HuH-7 (cell line): ENCODE measurements around the gene VPS11.
"Not testable (repeated sequence)": the region's sequence is repeated elsewhere in the genome, so short reads cannot be mapped to it uniquely, and the experiment has no call there.

Source experiments
- DNase-seq: peaks from one replicate; pipeline ENCODE4 v3.0.0; 2011; ENCODE audit warnings: low spot score

Gene VPS11

GRCh38 chr11:119067371-119068222 lies at the start of gene VPS11:
Gene VPS11, plus strand, starts transcription at chr11:119067818. Its CDS starts 6 bp downstream, at chr11:119067824.
- DNase-seq, result peak; percentile 98

GRCh38 chr11:119018074-119018938 lies 49.3 kb upstream of the VPS11 start, which contains the start of the genes RPS25 and TRAPPC4:
Gene RPS25, minus strand, starts transcription at chr11:119018343. Its CDS starts 59 bp downstream, at chr11:119018284.
Gene TRAPPC4, plus strand, starts transcription at chr11:119018766. Its CDS starts 30 bp downstream, at chr11:119018796.
- DNase-seq, result peak; percentile 89

GRCh38 chr11:119019996-119020395 lies 47.6 kb upstream of the VPS11 start:
- DNase-seq, result no peak

GRCh38 chr11:119021631-119022030 lies 46.0 kb upstream of the VPS11 start:
- DNase-seq, result no peak

- no peak for DNase-seq
Measured at GRCh38 chr11:119023741-119024140, 43.9 kb upstream of the VPS11 start.

GRCh38 chr11:119024430-119025098 lies 43.1 kb upstream of the VPS11 start:
- DNase-seq, result no peak

- DNase-seq, result no peak
Measured at GRCh38 chr11:119025099-119025473, 42.5 kb upstream of the VPS11 start.

GRCh38 chr11:119025541-119025940 lies 42.1 kb upstream of the VPS11 start:
- DNase-seq, result no peak

GRCh38 chr11:119025978-119026766 lies 41.4 kb upstream of the VPS11 start:
- DNase-seq, result no peak

GRCh38 chr11:119026970-119027369 lies 40.6 kb upstream of the VPS11 start:
- DNase-seq, result no peak

GRCh38 chr11:119027561-119028345 lies 39.9 kb upstream of the VPS11 start:
- DNase-seq, result no peak

GRCh38 chr11:119028346-119029068 lies 39.1 kb upstream of the VPS11 start:
- DNase-seq, result no peak

GRCh38 chr11:119029069-119029339 lies 38.6 kb upstream of the VPS11 start:
- no peak for DNase-seq

GRCh38 chr11:119029340-119030028 lies 38.1 kb upstream of the VPS11 start:
- DNase-seq, result peak; percentile 85

GRCh38 chr11:119030029-119030328 lies 37.6 kb upstream of the VPS11 start:
- no peak for DNase-seq

- DNase-seq, result peak; percentile 91
Measured at GRCh38 chr11:119030329-119031047, 37.1 kb upstream of the VPS11 start, which contains the start of gene SLC37A4. Gene SLC37A4, minus strand, starts transcription at chr11:119030877.

GRCh38 chr11:119031912-119032280 lies 35.7 kb upstream of the VPS11 start:
- DNase-seq, result no peak

- DNase-seq, result not testable (repeated sequence)
Measured at GRCh38 chr11:119033421-119033820, 34.2 kb upstream of the VPS11 start.

- DNase-seq, result no peak
Measured at GRCh38 chr11:119034813-119035212, 32.8 kb upstream of the VPS11 start.
